KBM-7 (cell line): ENCODE results near the gene C22orf15.

Source experiments
- DNase-seq: peaks from one replicate; pipeline ENCODE4 v3.0.0-alpha.2; 2015
- in situ Hi-C: fragments of 300-500 bp; cut with MboI; formaldehyde crosslinking; loops from 2 replicates; pipeline ENCODE4 v1.14.3; 2020; ENCODE audit warnings: low sequenced_read_pairs, low pct_unique_long_range_greater_than_20kb, mixed read lengths

Gene C22orf15

DNA sequence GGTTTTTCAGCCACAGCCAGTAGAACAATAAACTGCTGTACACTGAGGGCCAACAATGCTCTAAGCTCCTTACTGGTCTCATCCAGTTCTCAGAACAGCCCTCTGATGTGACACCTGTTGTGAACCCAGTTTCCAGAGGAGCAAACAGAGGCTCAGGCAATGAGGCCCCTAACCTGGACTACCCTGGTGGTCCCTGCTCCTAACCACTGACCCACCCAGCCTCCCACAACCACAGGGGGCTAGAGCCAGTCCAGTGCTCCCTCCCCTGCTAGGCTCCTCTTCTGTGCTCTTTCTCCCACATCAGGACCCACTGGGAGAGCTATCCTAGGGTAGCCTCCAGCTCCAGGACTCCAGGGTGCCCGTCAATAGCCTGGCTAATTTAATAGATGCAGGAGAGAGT lies 19.9 kb downstream of the C22orf15 start:
- no peak for DNase-seq
- in situ Hi-C loops: no loop called here

DNA sequence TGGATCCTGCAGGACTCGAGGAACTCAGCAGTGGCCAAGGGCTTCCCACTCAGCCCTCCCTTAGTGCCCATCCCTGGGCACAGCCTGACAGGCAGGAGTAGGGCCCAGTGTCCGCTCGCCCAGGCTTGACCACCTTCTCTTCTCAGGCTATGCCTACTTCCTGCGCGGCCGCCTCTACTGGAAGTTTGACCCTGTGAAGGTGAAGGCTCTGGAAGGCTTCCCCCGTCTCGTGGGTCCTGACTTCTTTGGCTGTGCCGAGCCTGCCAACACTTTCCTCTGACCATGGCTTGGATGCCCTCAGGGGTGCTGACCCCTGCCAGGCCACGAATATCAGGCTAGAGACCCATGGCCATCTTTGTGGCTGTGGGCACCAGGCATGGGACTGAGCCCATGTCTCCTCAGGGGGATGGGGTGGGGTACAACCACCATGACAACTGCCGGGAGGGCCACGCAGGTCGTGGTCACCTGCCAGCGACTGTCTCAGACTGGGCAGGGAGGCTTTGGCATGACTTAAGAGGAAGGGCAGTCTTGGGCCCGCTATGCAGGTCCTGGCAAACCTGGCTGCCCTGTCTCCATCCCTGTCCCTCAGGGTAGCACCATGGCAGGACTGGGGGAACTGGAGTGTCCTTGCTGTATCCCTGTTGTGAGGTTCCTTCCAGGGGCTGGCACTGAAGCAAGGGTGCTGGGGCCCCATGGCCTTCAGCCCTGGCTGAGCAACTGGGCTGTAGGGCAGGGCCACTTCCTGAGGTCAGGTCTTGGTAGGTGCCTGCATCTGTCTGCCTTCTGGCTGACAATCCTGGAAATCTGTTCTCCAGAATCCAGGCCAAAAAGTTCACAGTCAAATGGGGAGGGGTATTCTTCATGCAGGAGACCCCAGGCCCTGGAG lies 20.7 kb downstream of the C22orf15 start:
- DNase-seq: no peak
- in situ Hi-C loops: no loop called here

DNA sequence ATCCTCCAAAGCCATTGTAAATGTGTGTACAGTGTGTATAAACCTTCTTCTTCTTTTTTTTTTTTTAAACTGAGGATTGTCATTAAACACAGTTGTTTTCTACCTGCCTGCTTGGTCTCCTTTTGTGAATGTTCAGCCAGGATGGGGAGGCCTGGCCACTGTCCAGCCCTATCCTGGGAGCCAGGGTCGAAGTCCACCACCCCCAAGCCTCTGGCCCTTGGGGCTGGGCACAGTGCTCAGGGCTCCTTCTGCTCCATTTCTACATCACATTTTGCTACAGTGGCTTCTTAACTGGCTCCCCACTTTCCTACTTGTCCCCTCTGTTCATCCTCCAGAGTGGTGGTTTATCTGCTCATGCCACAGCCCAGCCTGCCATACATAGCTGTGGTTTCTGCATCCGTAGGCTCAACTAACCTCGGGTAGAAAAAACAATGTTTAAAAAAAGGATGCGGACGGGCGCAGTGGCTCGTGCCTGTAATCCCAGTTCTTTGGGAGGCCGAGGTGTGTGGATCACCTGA lies 21.5 kb downstream of the C22orf15 start:
- DNase-seq: peak; percentile 54
- in situ Hi-C loops: no loop called here

- in situ Hi-C loops: no loop called here
- DNase-seq: no peak
Measured at GRCh38 chr22:23786261-23786710, 23.5 kb downstream of the C22orf15 start.

- peak; percentile 96 for DNase-seq
- in situ Hi-C loops: no loop called here
Measured at GRCh38 chr22:23786752-23787599, 24.2 kb downstream of the C22orf15 start, which contains the start of gene SMARCB1. Gene SMARCB1 (plus strand): TSS chr22:23786966. CDS start chr22:23787170, 204 bp downstream.

- no peak for DNase-seq
- in situ Hi-C loops: no loop called here
Measured at GRCh38 chr22:23787600-23787896, 24.8 kb downstream of the C22orf15 start.

DNA sequence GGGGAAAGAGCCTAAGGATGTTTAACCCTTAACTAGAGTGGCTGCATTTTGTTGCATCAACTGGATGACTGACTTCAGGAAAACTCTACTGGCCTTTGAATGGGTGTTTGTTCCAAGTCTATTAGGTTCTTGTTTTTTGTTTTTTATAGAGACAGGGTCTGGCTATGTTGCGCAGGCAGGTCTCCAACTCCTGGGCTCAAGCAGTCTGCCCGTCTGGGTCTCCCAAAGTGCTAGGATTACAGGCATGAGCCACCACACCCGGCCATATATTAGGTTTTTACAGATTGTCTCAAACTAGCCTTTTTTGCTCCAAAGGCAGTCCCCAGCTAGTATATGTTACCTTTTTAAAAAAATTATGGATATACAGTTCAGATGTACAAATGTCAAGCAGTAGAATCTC lies 25.1 kb downstream of the C22orf15 start:
- DNase-seq: no peak
- in situ Hi-C loops: no loop called here

GRCh38 chr22:23789121-23789520 lies 26.3 kb downstream of the C22orf15 start:
- in situ Hi-C loops: no loop called here
- DNase-seq: no peak

GRCh38 chr22:23789638-23790037 lies 26.8 kb downstream of the C22orf15 start:
- no peak for DNase-seq
- in situ Hi-C loops: no loop called here

- in situ Hi-C loops: no loop called here
- no peak for DNase-seq
Measured at GRCh38 chr22:23790819-23791737, 28.3 kb downstream of the C22orf15 start.

DNA sequence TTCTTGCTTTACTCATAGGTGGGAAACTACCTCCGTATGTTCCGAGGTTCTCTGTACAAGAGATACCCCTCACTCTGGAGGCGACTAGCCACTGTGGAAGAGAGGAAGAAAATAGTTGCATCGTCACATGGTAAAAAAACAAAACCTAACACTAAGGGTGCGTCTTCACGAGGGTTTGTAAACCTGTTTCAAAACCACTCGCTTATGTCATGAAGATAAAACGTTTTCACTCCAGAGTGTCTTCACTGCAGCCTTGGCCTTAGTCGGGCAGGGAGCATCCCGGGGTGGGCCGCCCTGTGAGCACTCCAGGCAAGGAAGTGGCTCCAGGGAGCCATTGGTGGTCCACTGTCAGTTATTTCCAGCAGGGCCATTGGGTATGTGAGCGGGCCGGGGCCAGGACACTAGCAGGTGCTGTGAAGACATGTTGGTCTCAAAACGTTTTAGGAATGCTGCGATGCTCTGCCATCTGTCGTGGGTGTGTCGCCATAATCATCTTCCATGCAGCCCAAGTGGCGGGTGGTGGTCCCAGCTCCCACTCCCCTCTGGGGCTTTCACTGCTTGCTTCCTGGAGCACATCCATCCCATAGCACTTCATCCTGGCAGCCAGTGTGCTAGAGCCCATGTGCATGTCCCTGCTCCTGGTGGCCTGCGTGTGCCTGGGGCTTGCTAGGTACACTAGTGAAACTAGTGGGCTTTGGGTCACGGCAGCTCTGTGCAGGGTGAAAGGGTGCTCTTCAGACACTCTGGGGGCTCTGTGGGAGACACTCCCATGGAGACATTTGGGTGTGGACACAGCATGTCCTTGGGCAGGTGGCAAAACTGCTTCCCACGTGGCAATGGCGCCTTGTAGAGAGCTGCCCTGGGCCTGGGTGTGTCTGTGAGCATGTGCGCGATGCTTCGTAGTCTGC lies 29.2 kb downstream of the C22orf15 start:
- no peak for DNase-seq
- in situ Hi-C loops: no loop called here

DNA sequence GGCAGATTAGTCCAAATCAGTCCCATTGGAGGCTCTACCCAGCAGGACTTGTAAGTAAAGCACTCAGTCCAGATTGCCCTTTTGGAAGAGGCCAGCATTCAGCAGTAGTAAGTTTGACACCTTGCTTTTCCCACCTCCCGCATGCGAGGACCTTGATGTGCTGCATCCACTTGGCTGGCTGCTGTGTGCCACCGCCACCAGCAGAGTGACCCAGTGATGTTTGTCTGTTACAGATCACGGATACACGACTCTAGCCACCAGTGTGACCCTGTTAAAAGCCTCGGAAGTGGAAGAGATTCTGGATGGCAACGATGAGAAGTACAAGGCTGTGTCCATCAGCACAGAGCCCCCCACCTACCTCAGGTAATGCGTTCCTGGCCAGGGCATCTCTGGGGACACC lies 30.5 kb downstream of the C22orf15 start:
- DNase-seq: no peak
- in situ Hi-C loops: no loop called here

- DNase-seq: no peak
Measured at GRCh38 chr22:23796461-23796860, 33.7 kb downstream of the C22orf15 start.

GRCh38 chr22:23800297-23801237 lies 37.8 kb downstream of the C22orf15 start:
- in situ Hi-C loops: loop anchor here (25.0 kb wide), 1 partner anchor 88 kb away; no protein-coding TSS in a partner anchor
- no peak for DNase-seq

More at GRCh38 chr22:23796461-23796860, 33.7 kb downstream of the C22orf15 start:
- in situ Hi-C loops: no loop called here

DNA sequence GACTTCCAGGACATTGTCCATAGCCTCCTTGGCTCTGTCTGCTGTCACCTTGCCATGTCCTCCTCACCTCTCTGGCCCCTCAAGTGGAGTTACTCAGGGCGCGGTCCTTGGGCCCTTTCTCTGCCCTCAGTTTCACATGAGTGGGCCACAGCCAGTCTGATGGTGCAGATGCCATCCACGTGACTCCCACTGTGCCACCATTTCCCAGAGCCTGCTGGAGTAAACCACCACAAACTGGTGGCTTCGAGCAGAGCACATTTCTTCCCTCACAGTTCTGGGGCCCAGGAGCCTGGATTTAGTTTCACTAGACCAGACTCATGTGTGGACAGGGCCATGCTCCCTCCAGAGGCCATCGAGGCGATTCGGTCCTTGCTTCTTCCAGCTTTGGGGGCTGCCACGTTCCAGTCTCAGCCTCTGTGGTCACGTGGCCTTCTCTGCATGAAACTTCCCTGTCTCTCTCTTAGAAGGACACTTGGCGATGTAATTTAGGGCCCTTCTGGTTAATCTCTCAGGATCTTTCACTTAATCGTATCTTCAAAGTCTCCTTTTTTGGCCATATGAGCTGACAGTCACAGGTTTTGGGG lies 38.5 kb downstream of the C22orf15 start:
- no peak for DNase-seq
- in situ Hi-C loops: loop anchor here (25.0 kb wide), 1 partner anchor 89 kb away; no protein-coding TSS in a partner anchor

GRCh38 chr22:23801886-23802377 lies 39.1 kb downstream of the C22orf15 start:
- DNase-seq: no peak
- in situ Hi-C loops: loop anchor here (25.0 kb wide), 1 partner anchor 90 kb away; no protein-coding TSS in a partner anchor
